ENCODE measurements around the gene MDFI.

DNA sequence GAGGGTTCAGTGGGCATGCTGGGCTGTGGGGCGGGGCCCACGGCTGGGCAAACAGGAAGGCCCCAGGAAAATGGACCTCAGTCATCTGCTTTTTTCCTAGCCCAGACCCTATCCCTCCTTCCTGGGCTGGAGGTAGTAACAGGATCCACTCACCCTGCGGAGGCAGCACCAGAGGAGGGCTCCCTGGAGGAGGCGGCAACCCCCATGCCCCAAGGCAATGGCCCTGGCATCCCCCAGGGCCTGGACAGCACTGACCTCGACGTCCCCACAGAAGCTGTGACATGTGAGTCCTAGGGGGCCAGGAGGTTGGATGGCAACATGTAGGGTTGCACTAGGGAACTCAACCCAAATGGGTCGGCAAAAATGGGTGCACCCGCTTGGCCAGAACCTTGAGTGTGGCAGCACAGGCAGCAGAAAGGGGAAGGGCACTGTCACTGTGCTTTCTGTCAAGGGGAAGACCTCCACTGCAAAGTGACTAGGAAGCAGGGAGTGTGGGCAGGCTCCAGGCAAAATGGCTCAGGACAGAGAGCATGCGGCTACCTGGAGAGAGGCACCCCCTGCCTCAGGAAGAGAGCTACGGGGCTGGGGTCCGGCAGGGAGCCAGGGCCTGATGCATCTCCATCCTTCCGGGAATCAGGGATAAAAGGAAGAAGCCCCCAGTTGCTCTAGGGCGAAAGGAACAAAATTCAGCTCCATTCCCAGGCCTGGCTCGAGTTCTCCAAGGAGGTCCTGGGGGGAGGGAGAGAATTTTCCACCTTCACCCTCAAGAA is 7.9 kb downstream of the MDFI start:
- TF ChIP-seq, protein P1, sequence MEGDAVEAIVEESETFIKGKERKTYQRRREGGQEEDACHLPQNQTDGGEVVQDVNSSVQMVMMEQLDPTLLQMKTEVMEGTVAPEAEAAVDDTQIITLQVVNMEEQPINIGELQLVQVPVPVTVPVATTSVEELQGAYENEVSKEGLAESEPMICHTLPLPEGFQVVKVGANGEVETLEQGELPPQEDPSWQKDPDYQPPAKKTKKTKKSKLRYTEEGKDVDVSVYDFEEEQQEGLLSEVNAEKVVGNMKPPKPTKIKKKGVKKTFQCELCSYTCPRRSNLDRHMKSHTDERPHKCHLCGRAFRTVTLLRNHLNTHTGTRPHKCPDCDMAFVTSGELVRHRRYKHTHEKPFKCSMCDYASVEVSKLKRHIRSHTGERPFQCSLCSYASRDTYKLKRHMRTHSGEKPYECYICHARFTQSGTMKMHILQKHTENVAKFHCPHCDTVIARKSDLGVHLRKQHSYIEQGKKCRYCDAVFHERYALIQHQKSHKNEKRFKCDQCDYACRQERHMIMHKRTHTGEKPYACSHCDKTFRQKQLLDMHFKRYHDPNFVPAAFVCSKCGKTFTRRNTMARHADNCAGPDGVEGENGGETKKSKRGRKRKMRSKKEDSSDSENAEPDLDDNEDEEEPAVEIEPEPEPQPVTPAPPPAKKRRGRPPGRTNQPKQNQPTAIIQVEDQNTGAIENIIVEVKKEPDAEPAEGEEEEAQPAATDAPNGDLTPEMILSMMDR (IDR thresholded peaks at IDR 0.05), result no peak
- TF ChIP-seq, protein P2, sequence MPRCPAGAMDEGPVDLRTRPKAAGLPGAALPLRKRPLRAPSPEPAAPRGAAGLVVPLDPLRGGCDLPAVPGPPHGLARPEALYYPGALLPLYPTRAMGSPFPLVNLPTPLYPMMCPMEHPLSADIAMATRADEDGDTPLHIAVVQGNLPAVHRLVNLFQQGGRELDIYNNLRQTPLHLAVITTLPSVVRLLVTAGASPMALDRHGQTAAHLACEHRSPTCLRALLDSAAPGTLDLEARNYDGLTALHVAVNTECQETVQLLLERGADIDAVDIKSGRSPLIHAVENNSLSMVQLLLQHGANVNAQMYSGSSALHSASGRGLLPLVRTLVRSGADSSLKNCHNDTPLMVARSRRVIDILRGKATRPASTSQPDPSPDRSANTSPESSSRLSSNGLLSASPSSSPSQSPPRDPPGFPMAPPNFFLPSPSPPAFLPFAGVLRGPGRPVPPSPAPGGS (IDR thresholded peaks at IDR 0.05), result no peak
- TF ChIP-seq ZC3H11A (IDR thresholded peaks at IDR 0.05), result no peak
